Muscle layer of colon (tissue), 2 donors: Measurements from ENCODE around the gene INHBB.

Experiments
- H3K27ac ChIP-seq: one replicate; pipeline ENCODE4 v1.7.0; 2013; ENCODE audit warnings: low read depth, mild to moderate bottlenecking, low read length, moderate library complexity
- H3K27me3 ChIP-seq, 2 donors: one replicate each; pipeline ENCODE4 v1.7.0; 2013; ENCODE audit warnings: low read length in 2 of 2, mild to moderate bottlenecking in 2 of 2; ENCODE audit not compliant: insufficient read depth in 2 of 2, control insufficient read depth in 1 of 2
- H3K36me3 ChIP-seq: one replicate; pipeline ENCODE4 v1.7.0; 2013; ENCODE audit warnings: mild to moderate bottlenecking, low read length; ENCODE audit not compliant: insufficient read depth
- H3K4me1 ChIP-seq: one replicate; pipeline ENCODE4 v1.7.0; 2013; ENCODE audit warnings: mild to moderate bottlenecking, low read length; ENCODE audit not compliant: insufficient read depth
- H3K4me3 ChIP-seq, 2 donors: one replicate each; pipeline ENCODE4 v1.7.0; 2013; ENCODE audit warnings: low read length in 2 of 2, low read depth in 1 of 2, mild to moderate bottlenecking in 1 of 2, moderate library complexity in 1 of 2
- H3K9ac ChIP-seq: one replicate; pipeline ENCODE4 v1.7.0; 2013; ENCODE audit warnings: low read length
- H3K9me3 ChIP-seq: one replicate; pipeline ENCODE4 v1.7.0; 2013; ENCODE audit warnings: mild to moderate bottlenecking, low read length
- donor health status: abdominal sarcoma.
- donor health status: Adenocarcinoma of cecum.

INHBB gene

GRCh38 chr2:120395221-120396012 is 49.5 kb downstream of the INHBB start:
- Histone ChIP-seq H3K27ac (no peak overlapping the region), H3K9me3 (no peaks in the 10 kb centered on the region), H3K36me3 (no peaks in the 10 kb centered on the region), H3K9ac (no peak overlapping the region), H3K27me3 (peaks cover 0 to 9% of the 10 kb centered on the region in 2 donors), H3K4me3 (no peak overlapping the region), H3K4me1 (no peaks in the 10 kb centered on the region)

DNA sequence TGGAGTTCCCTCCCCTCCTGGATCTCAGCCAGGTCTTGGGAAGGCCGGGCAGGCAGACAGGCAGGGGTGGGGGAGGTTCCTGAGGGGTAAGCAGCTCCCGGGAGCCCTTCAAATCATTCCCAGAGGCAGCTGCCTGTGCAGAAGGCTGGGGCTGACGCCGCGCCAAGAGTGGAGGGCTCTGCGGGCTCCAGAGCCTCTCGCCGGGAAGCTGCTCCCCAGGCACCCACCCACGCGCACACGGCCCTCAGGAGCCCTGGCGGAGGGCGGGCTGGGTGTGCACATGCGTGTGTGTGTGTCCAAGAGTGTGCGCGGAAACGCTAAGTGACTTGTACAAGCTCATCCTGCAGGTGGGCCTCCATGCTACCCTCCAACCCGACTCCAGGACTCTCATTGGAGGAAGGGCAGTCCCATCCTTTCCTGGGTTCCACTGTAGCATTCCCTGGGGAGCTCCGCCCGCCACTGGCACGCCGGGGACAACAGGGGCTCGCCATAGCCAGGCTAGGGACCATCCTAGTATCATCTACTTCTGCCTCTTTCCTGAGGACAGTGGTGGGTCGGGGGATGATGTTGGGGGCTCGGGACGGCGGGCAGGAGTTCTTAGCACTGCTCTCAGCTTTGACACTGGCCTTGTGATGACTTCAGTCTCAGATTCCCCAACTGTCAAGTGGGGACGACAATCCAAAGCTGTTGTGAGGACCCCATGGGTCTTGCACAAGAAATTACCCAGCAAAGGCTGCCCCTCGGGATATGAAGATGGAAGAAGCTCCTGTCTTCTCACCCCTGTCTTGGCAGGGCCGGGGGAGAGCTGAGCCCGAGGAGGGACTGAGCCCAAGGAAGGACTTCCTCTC is 50.3 kb downstream of the INHBB start:
- H3K36me3 ChIP-seq = no peaks in the 10 kb centered on the region
- H3K27me3 ChIP-seq = peaks cover 0 to 9% of the 10 kb centered on the region in 2 donors
- no peak overlapping the region for H3K4me3 ChIP-seq
- H3K9me3 ChIP-seq = no peaks in the 10 kb centered on the region
- H3K27ac ChIP-seq = no peak overlapping the region
- no peaks in the 10 kb centered on the region for H3K4me1 ChIP-seq
- H3K9ac ChIP-seq = no peak overlapping the region

- H3K4me1 ChIP-seq = no peaks in the 10 kb centered on the region
- peaks cover 0 to 9% of the 10 kb centered on the region in 2 donors for H3K27me3 ChIP-seq
- no peak overlapping the region for H3K4me3 ChIP-seq
- no peaks in the 10 kb centered on the region for H3K9me3 ChIP-seq
- no peak overlapping the region for H3K27ac ChIP-seq
- H3K9ac ChIP-seq = no peak overlapping the region
- H3K36me3 ChIP-seq = no peaks in the 10 kb centered on the region
Observed at GRCh38 chr2:120396861-120397811, 51.2 kb downstream of the INHBB start.

DNA sequence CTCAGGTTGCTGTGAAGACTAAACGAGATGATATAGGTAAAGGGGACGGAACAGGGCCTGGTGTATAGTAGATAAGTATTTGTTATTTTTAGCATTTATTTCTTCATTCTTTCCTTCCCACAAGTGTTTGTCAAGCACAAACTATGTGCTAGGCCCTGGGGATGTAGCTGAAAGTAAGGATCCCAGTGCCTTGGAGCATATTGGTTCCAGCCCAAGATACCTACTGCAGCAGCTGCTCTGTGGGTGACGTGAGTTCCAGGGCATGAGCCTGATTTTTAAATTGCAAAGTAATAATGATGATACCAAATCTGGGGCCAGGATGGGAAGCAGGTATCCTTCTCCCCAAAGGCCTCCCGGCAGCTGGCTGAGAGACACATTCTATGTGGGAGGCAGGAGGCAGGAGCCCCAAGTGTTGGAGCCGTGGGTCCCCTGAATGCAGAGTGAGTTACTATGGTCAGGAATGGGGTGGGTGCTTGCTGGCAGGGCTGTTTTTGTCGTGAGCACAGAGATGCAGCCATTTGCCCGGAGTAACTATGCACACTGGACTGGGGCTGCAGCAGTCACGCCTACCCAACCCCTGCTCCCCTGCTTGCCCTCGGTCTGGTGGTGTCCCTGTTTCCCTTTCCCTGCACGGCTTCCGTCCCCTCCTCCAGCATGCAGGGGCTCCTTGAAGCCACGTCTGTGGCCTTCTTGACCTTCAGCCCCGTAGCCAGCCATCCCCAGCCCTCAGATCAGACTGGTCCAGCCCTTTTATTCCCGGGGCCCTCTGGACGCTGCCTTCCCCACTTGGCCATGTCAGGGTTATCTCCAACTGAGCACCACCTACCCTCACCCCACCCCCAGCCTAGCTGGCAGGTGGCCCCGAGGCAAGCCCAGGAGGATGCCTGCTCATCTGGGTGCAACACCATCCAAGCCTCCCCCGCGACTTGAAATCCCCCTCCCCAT is 52.4 kb downstream of the INHBB start:
- Histone ChIP-seq H3K36me3 (no peaks in the 10 kb centered on the region), H3K27me3 (peaks cover 0 to 9% of the 10 kb centered on the region in 2 donors), H3K4me1 (no peaks in the 10 kb centered on the region), H3K4me3 (no peak overlapping the region), H3K27ac (no peak overlapping the region), H3K9me3 (no peaks in the 10 kb centered on the region), H3K9ac (no peak overlapping the region)

- Histone ChIP-seq H3K27ac (no peak overlapping the region), H3K9ac (no peak overlapping the region), H3K9me3 (no peaks in the 10 kb centered on the region), H3K36me3 (no peaks in the 10 kb centered on the region), H3K4me3 (no peak overlapping the region), H3K27me3 (peaks cover 0 to 9% of the 10 kb centered on the region in 2 donors), H3K4me1 (no peaks in the 10 kb centered on the region)
Observed at GRCh38 chr2:120398996-120399888, 53.3 kb downstream of the INHBB start.

DNA sequence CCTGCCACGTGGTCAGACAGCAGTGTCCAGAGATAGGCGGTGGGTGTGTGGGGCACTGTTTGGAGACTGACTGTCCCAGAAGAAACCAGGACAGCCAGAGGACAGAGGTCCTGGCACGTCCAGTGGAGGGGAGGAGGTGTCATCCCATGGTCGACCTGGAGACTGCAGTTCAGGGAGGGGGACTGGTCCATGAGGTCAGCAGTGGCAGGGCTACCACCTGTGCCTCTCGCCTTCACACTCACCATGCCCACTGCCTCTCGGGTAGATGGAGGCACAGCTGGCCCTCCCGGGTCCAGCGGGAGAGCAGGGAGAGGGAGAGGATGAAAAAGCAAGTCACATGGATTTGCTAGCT is 53.9 kb downstream of the INHBB start:
- H3K27me3 ChIP-seq = peaks cover 0 to 9% of the 10 kb centered on the region in 2 donors
- no peaks in the 10 kb centered on the region for H3K4me1 ChIP-seq
- H3K9ac ChIP-seq = no peak overlapping the region
- no peak overlapping the region for H3K27ac ChIP-seq
- no peaks in the 10 kb centered on the region for H3K9me3 ChIP-seq
- no peaks in the 10 kb centered on the region for H3K36me3 ChIP-seq
- H3K4me3 ChIP-seq = no peak overlapping the region

DNA sequence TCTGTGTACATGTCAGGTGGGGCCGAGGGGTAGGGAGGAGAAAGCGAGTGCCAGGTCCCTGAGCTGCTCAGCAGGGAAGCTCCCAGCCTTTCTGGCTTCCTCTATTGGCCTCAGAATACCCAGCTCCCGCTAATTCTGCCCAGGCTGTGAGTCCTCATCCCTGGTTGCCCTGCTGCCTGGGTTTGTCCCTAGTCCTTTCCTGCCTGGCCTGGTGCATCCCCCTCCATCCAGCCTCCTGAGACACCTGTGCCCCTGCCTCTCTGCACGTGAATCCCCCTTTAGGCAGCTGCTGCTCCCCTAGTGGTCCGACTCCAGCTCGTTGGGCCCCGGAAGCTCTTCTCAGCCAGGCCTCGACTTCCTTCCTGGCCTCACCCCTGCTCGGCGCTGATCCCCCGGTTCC is 54.6 kb downstream of the INHBB start:
- Histone ChIP-seq H3K4me1 (no peaks in the 10 kb centered on the region), H3K4me3 (no peak overlapping the region), H3K36me3 (no peaks in the 10 kb centered on the region), H3K9ac (no peak overlapping the region), H3K27me3 (peaks cover 0 to 9% of the 10 kb centered on the region in 2 donors), H3K27ac (no peak overlapping the region), H3K9me3 (no peaks in the 10 kb centered on the region)
